GM20000 (cell line): ENCODE measurements around the gene C1GALT1.
"Not testable (repeated sequence)": the region's sequence is repeated elsewhere in the genome, so short reads cannot be mapped to it uniquely, and the experiment has no call there.

Experiments used
- DNase-seq: peaks from one replicate; pipeline ENCODE4 v3.0.0; 2012; ENCODE audit warnings: low spot score
- CTCF ChIP-seq: IDR thresholded peaks from 2 replicates; pipeline ENCODE4 v1.5.1; 2012; ENCODE audit warnings: mild to moderate bottlenecking, control low read depth; ENCODE audit errors: extremely low read depth, missing control alignments

Gene C1GALT1

DNA sequence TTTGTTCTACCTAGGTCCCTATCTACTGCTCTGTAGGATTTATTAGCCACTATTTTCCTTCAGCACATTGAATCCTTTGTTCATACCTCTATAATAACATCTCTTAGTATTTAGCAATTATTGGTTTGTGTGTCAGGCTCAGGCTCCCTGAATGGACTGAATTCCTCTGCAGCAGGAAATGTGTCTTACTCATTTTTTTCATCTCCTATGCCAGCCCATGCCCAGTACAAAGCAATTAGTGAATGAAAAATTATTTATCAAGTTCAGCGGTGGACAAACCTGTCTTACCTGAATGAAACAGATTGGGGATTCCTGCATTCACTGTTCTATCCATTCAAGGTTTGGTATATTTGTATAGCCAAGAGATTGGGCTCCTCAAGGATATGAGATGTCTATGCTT, 53.7 kb downstream of the C1GALT1 start:
- no peak for TF ChIP-seq CTCF

DNA sequence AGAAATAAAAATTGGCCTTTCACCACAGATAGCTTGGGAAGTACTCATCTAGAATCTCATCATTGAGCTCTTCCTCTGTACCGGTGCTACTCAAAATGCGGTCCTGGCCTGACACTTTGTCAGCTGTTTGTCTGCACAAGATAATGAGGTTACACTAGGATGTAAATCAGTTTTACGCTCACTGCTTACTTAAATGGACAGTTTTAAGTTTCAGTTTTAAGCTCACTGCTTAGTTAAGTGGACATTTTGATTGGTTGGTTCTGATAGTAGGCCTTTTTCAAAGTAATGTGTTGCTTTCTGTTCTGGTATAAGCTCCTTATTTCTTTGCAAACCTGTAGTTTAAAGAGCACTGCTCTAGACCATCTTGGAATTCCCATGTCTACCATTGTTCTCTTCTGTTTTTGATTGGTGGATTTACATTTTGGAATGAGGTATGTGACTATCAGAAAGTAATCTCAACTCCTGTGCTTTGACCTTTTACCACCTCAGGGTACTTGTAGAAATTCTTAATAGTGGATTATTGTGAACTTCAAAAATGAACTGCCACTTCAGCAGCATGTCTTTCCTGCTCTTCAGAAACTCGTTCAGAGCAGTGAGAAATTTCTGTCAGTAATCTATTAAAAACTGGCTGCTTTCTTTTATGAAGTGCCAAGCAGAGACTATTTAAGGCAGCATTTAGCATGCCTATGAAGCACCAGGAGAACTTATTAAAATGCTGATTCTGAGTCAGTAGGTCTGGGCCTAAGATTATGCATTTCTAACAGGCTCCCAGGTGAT, 55.0 kb downstream of the C1GALT1 start:
- no peak for TF ChIP-seq CTCF
- no peak for DNase-seq

More for the DNA sequence above, 53.7 kb downstream of the C1GALT1 start:
- no peak for DNase-seq

DNA sequence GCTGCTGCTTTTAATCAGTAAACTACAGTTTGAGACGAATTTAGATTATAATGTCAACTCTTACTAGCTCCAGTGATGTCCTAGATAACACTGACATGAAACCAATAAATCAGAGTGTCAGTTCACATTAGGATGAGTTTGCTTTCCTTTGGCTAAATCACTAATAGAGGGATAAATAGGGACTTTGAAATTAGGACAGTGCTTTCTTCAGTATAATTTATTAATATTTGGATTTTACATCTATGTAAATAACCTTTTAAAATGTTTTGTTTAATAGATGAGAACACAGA, 55.6 kb downstream of the C1GALT1 start:
- no peak for DNase-seq
- no peak for TF ChIP-seq CTCF

DNA sequence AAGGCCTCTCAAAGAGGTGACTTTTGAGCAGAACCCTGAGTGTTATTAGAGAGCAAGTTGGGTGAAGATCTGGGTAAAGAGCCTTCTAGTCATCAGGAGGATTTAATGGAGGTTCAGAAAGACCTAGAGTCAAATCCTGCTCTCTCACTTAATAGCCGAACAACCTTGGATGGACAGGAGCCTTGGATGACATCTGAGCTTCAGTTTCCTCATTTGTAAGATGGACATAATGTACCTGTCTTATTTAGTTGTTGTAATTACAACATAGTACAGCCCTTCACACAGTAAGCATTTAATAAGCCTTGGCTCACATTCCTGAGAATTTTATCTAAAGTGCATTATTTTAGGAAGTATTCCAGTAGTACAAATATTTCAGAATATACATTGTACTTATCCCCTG, 57.0 kb downstream of the C1GALT1 start:
- DNase-seq: no peak
- TF ChIP-seq CTCF: no peak

- DNase-seq: no peak
- TF ChIP-seq CTCF: no peak
Observed at GRCh38 chr7:7242899-7243298, 60.6 kb downstream of the C1GALT1 start.

GRCh38 chr7:7245233-7245632, 62.9 kb downstream of the C1GALT1 start:
- not testable (repeated sequence) for DNase-seq

GRCh38 chr7:7246223-7246622, 63.9 kb downstream of the C1GALT1 start:
- no peak for TF ChIP-seq CTCF
- no peak for DNase-seq

DNA sequence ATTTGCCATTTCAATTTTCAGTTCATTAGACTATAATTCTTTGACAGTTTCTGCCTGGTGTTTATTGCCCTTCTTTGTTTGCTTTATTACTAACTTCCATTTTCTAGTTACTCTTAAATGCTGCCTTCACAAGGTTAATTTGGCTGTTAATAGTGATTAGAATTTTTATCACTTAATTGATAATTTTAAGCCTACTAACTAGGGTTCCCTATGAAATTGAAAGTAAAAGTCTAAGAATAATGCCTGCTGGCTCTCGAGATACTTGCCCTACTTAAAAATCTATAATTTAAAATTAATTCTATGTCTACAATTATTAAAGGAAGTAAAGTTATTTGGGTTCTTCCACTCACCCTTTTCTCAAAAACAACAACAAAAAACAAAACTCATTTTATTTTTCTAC, 65.3 kb downstream of the C1GALT1 start:
- no peak for TF ChIP-seq CTCF

More for the DNA sequence above, 65.3 kb downstream of the C1GALT1 start:
- DNase-seq: no peak
